B cell (primary cell): ENCODE data around the gene PPP1R18.

Experiments used
- CTCF ChIP-seq: fragments of 200-600 bp; IDR thresholded peaks from one replicate; pipeline ENCODE4 v1.8.0; 2022; ENCODE audit warnings: antibody characterized with exemption, mild to moderate bottlenecking
- EZH2 ChIP-seq: IDR thresholded peaks from 2 replicates; pipeline ENCODE4 v1.6.1; 2012; ENCODE audit warnings: borderline replicate concordance, low read depth, mild to moderate bottlenecking, moderate library complexity, low read length; ENCODE audit not compliant: insufficient read depth, poor library complexity, severe bottlenecking

- no peak for TF ChIP-seq CTCF
- TF ChIP-seq EZH2: no peak
Measured at GRCh38 chr6:30725713-30726505, 39.5 kb upstream of the PPP1R18 start.
